Naive thymus-derived CD8-positive, alpha-beta T cell (primary cell): Measurements from ENCODE around the gene TTC13. TPM values are rescaled to one million over a fixed set of nuclear protein-coding genes. Genes with fewer than 3 reads are reported as not detected.

Source experiments
- ATAC-seq, 2 donors: fragments of 150-1000 bp; cut with Tn5 transposase in 1 of 2; sonication (Bioruptor Pico), chemical (Tn5 transposase) in 1 of 2; 1 replicate in 1 of 2; 2 replicates in 1 of 2; pipeline ENCODE4 v1.10.0; 2021; ENCODE audit warnings: mild to moderate bottlenecking in 2 of 2, moderate library complexity in 2 of 2
- POLR2A ChIA-PET: fragments of 350-600 bp; sonication (Branson Sonifier 250); formaldehyde crosslinking; loops from one replicate; lab custom pipeline; 2021; ENCODE audit warnings: antibody characterized with exemption; lab: Charles Lee
- DNase-seq, 10 donors: peaks; one replicate each; pipeline versions ENCODE4 v3.0.0 to v3.0.0-alpha.2; 2020 to 2022
- H3K27ac Mint-ChIP-seq, 10 donors: one replicate each; pipeline ENCODE4 v1.8.0; 2020 to 2022; ENCODE audit warnings: mild to moderate bottlenecking in 10 of 10, mixed read lengths in 10 of 10, moderate library complexity in 4 of 10, inconsistent platforms in 1 of 10
- H3K27me3 Mint-ChIP-seq, 5 donors: one replicate each; pipeline ENCODE4 v1.8.0; 2021 to 2022; ENCODE audit warnings: mixed read lengths in 5 of 5
- H3K36me3 Mint-ChIP-seq, 3 donors: one replicate each; pipeline ENCODE4 v1.8.0; 2020 to 2022; ENCODE audit warnings: mixed read lengths in 3 of 3, mild to moderate bottlenecking in 2 of 3, inconsistent platforms in 1 of 3
- H3K4me1 Mint-ChIP-seq, 4 donors: one replicate each; pipeline ENCODE4 v1.8.0; 2021 to 2022; ENCODE audit warnings: mixed read lengths in 4 of 4
- H3K4me3 Mint-ChIP-seq, 10 donors: one replicate each; pipeline ENCODE4 v1.8.0; 2020 to 2022; ENCODE audit warnings: mild to moderate bottlenecking in 10 of 10, mixed read lengths in 10 of 10, moderate library complexity in 6 of 10, inconsistent platforms in 1 of 10
- H3K9me3 Mint-ChIP-seq, 9 donors: one replicate each; pipeline ENCODE4 v1.8.0; 2020 to 2022; ENCODE audit warnings: mixed read lengths in 9 of 9, mild to moderate bottlenecking in 3 of 9, inconsistent platforms in 1 of 9, moderate library complexity in 1 of 9
- polyA plus RNA-seq, 3 donors: library from polyadenylated mRNA; unstranded; fragments of 300-500 nt; fragmentation: Illumina TruSeq; gene quantifications; one replicate each; pipeline ENCODE4 v1.2.3, GENCODE V29; 2021
- total RNA-seq, 8 experiments: library from RNA in 2 of 8; stranded (reverse) in 2 of 8; gene quantifications; one replicate each; pipeline ENCODE4 v1.2.3 and lab custom pipeline; 2021 to 2026

TTC13 gene
- total and polyA plus RNA-seq, 5 experiments from 2014 or later = 6.9 to 50.0 (median 10.4) TPM

DNA sequence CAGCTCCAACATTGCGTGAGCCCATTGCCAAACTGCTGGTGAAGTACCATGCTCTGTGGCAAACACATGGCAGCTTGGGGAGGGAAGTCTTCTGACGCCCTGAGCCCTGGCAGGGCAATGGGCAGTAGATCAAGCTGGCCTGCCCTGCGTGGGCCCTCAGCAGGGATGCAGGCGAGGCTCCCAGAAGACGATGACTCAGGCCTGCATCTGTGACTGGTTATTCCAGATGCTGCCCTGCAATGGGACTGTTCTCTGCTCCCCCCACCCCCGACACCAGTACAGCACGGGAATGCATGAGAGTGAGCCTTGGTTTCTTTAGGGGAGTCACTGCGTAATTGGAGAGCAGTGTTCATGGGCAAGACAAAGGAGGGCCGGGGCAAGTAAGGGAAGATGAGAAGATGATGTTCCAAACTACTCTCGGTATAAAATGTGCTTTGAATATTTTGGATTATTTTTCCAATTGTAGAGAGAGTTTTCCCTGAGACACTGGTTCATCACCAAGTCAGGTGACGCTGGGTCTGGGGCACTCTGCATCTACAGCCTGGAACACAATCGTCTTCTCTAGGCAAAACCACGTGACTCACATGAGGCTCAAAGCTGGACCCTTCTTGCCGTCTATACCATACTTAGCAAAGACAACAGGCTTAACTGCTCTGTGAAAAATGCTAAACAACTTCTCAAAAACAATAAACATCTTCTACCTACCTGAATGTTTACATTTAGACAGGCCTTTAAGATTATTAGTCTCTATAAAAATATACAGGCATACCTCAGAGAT is 101.3 kb downstream of the TTC13 start:
- Mint-ChIP-seq H3K9me3 (peaks cover 0 to 2% (median 0%) of the 10 kb centered on the region in 9 donors), H3K36me3 (peaks cover 0 to 4% (median 0%) of the 10 kb centered on the region in 3 donors), H3K4me3 (no peak overlapping the region), H3K4me1 (no peaks in the 10 kb centered on the region), H3K27me3 (peaks cover 23 to 62% (median 35%) of the 10 kb centered on the region in 5 donors), H3K27ac (no peak overlapping the region)
- DNase-seq = no peak
- POLR2A ChIA-PET = no interaction called here
- ATAC-seq = no peak

GRCh38 chr1:230876660-230877059 is 102.0 kb downstream of the TTC13 start:
- no peak for DNase-seq
- Mint-ChIP-seq H3K36me3 (peaks cover 0 to 4% (median 0%) of the 10 kb centered on the region in 3 donors), H3K4me1 (no peaks in the 10 kb centered on the region), H3K9me3 (no peaks in the 10 kb centered on the region), H3K27ac (no peak overlapping the region), H3K4me3 (no peak overlapping the region), H3K27me3 (peaks cover 25 to 60% (median 38%) of the 10 kb centered on the region in 5 donors)
- POLR2A ChIA-PET = no interaction called here
- ATAC-seq = no peak

GRCh38 chr1:230875370-230875769 is 103.3 kb downstream of the TTC13 start:
- Mint-ChIP-seq H3K36me3 (no peaks in the 10 kb centered on the region), H3K27ac (peak overlapping the region in 1 of 10 donors; percentile 71), H3K4me3 (no peak overlapping the region), H3K27me3 (peaks cover 15 to 56% (median 32%) of the 10 kb centered on the region in 5 donors), H3K9me3 (no peaks in the 10 kb centered on the region), H3K4me1 (no peaks in the 10 kb centered on the region)
- ATAC-seq = no peak
- no peak for DNase-seq
- POLR2A ChIA-PET = no interaction called here

- ATAC-seq (no peak), DNase-seq (no peak)
- Mint-ChIP-seq H3K4me1 (peaks cover 9 to 28% (median 13%) of the 10 kb centered on the region in 4 donors), H3K36me3 (no peaks in the 10 kb centered on the region), H3K9me3 (no peaks in the 10 kb centered on the region), H3K27me3 (peaks cover 11 to 37% (median 29%) of the 10 kb centered on the region in 5 donors), H3K4me3 (peak overlapping the region in 1 of 10 donors; percentile 12), H3K27ac (no peak overlapping the region)
- POLR2A ChIA-PET = no interaction called here
These were observed 107.7 kb downstream of the TTC13 start for GRCh38 chr1:230870916-230871315.

DNA sequence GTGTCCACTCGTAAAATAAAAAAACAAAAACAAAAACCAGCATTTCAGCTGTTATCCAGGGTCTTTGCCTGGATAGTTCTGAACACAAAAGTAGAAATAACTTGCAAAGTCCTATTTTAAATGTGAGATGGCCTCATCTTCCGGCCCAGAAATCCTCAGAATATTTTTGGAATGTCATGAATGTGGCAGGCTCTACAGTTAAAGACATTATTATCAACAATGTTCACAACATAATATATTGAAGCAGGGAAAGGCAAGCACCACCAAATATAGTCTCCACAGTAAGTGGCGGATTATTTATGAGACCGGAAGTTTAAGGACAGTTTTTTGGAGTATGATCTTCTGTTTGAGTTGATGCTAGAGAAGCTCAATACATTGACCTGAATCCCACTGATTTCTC is 109.2 kb downstream of the TTC13 start:
- Mint-ChIP-seq H3K27ac (peak overlapping the region in 2 of 10 donors; percentile 16 to 56), H3K4me1 (peaks cover 9 to 28% (median 15%) of the 10 kb centered on the region in 4 donors), H3K4me3 (peak overlapping the region; percentile 48 to 85 (median 76)), H3K9me3 (no peaks in the 10 kb centered on the region), H3K36me3 (no peaks in the 10 kb centered on the region), H3K27me3 (peaks cover 4 to 27% (median 26%) of the 10 kb centered on the region in 5 donors)
- POLR2A ChIA-PET = no interaction called here
- DNase-seq (no peak), ATAC-seq (no peak)

GRCh38 chr1:230868736-230869385 is 109.8 kb downstream of the TTC13 start:
- DNase-seq (peak in 1 of 10 donors; percentile 3), ATAC-seq (peak; percentile 44 to 66)
- no peaks in the 10 kb centered on the region for H3K36me3 Mint-ChIP-seq
- H3K4me3 Mint-ChIP-seq = peak overlapping the region; percentile 75 to 93 (median 85)
- H3K27ac Mint-ChIP-seq = peak overlapping the region in 7 of 10 donors; percentile 37 to 89 (median 83)
- H3K27me3 Mint-ChIP-seq = peaks cover 4 to 27% (median 24%) of the 10 kb centered on the region in 5 donors
- H3K9me3 Mint-ChIP-seq = no peaks in the 10 kb centered on the region
- POLR2A ChIA-PET = no interaction called here
- H3K4me1 Mint-ChIP-seq = peaks cover 9 to 28% (median 16%) of the 10 kb centered on the region in 4 donors

GRCh38 chr1:230867903-230868735 is 110.5 kb downstream of the TTC13 start, which contains the start of gene C1orf198:
C1orf198 (minus strand) TSS chr1:230868521; CDS start chr1:230868512, 9 bp downstream.
- ATAC-seq (peak; percentile 88 to 90), DNase-seq (peak; percentile 40 to 85 (median 74))
- Mint-ChIP-seq H3K4me1 (peaks cover 12 to 34% (median 19%) of the 10 kb centered on the region in 4 donors), H3K36me3 (no peaks in the 10 kb centered on the region), H3K27ac (peak within 1 kb of the TSS in 9 of 10 donors; percentile 63 to 90 (median 88)), H3K4me3 (peak within 1 kb of the TSS; percentile 85 to 94 (median 90)), H3K27me3 (peaks cover 4 to 27% (median 19%) of the 10 kb centered on the region in 5 donors), H3K9me3 (no peaks in the 10 kb centered on the region)
- POLR2A ChIA-PET = interaction anchor here (1.7 kb wide), 1 partner anchor 110 kb away, joined by 5 read pairs; the partner anchor contains the start of genes ARV1 and TTC13

- ATAC-seq (no peak), DNase-seq (peak in 1 of 10 donors; percentile 19)
- Mint-ChIP-seq H3K4me3 (peak overlapping the region; percentile 85 to 94 (median 89)), H3K36me3 (no peaks in the 10 kb centered on the region), H3K27ac (peak overlapping the region; percentile 14 to 90 (median 84)), H3K27me3 (peaks cover 4 to 27% (median 16%) of the 10 kb centered on the region in 5 donors), H3K9me3 (no peaks in the 10 kb centered on the region), H3K4me1 (peaks cover 14 to 42% (median 20%) of the 10 kb centered on the region in 4 donors)
- POLR2A ChIA-PET = interaction anchor here (1.7 kb wide), 1 partner anchor 111 kb away, joined by 5 read pairs; the partner anchor contains the start of genes ARV1 and TTC13
These were observed 111.4 kb downstream of the TTC13 start for GRCh38 chr1:230867101-230867902.

DNA sequence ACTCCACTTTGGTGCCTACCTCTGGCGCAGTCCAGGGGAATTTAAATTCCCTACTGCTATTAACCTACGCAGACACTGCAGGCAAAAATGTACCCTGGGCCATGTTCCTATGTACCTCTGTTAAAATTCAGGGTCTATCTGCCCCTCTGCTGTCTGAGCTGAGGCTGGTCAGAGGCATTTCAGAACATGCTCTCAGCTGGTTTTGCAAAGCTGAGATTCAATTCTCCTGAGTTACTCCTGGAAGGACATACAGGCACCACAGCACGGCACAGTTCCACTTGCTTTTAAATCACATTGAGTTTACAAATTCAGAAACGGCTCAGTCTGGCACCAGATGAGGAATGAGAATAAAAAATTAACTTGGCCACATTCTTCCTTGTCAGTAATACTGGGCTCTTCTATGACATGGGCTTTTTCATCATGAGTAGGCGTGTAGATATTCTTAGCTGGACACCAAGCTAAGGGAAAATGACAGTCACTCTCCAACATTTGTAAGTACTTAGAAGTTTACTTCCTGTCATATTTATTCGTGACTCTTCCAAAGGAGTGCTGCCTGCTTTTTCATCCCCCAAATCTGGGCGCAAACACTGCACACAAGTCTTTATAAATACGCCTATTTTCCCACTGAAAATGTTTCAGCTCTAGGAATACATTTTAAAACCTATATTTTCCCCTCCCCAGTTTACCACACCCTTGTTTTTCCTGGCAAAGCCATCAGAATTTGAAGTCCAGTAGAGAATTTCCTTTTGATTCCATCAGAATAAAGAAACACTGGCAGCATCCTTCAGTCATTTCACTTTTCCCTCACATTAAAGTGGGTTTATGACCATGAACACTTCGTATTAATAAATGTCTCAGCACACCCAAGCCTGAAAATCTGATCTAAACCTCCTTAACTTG is 112.2 kb downstream of the TTC13 start:
- H3K27ac Mint-ChIP-seq = peak overlapping the region in 3 of 10 donors; percentile 14 to 47 (median 32)
- H3K36me3 Mint-ChIP-seq = no peaks in the 10 kb centered on the region
- POLR2A ChIA-PET = interaction anchor here (1.7 kb wide), 1 partner anchor 112 kb away, joined by 5 read pairs; the partner anchor contains the start of genes ARV1 and TTC13
- no peaks in the 10 kb centered on the region for H3K9me3 Mint-ChIP-seq
- peaks cover 2 to 18% (median 10%) of the 10 kb centered on the region in 5 donors for H3K27me3 Mint-ChIP-seq
- peak overlapping the region; percentile 13 to 94 (median 86) for H3K4me3 Mint-ChIP-seq
- ATAC-seq = no peak
- peaks cover 14 to 44% (median 21%) of the 10 kb centered on the region in 4 donors for H3K4me1 Mint-ChIP-seq
- no peak for DNase-seq

GRCh38 chr1:230865062-230865817 is 113.4 kb downstream of the TTC13 start:
- POLR2A ChIA-PET = no interaction called here
- Mint-ChIP-seq H3K27me3 (peaks cover 0 to 12% (median 3%) of the 10 kb centered on the region in 5 donors), H3K4me1 (peaks cover 14 to 44% (median 21%) of the 10 kb centered on the region in 4 donors), H3K27ac (no peak overlapping the region), H3K36me3 (no peaks in the 10 kb centered on the region), H3K4me3 (peak overlapping the region in 1 of 10 donors; percentile 27), H3K9me3 (no peaks in the 10 kb centered on the region)
- ATAC-seq (no peak), DNase-seq (no peak)
